Mesendoderm (in vitro differentiated cells): ENCODE measurements around the gene ELP4.

Source experiments
- DNase-seq: peaks from one replicate; pipeline ENCODE4 v3.0.0; 2013
- H2AK5ac ChIP-seq: 2 replicates; pipeline ENCODE4 v1.6.1; 2013; ENCODE audit warnings: low read length, inconsistent platforms
- H2BK120ac ChIP-seq: 2 replicates; pipeline ENCODE4 v1.6.1; 2013; ENCODE audit warnings: low read depth, mild to moderate bottlenecking, low read length, moderate library complexity, mixed read lengths
- H2BK15ac ChIP-seq: replicated peaks from 2 replicates; pipeline ENCODE4 v1.6.1; 2013; ENCODE audit warnings: low read depth, mild to moderate bottlenecking, moderate library complexity
- H2BK5ac ChIP-seq: 2 replicates; pipeline ENCODE4 v1.6.1; 2013; ENCODE audit warnings: low read length, inconsistent platforms
- H3K18ac ChIP-seq: 2 replicates; pipeline ENCODE4 v1.6.1; 2013; ENCODE audit warnings: mild to moderate bottlenecking, low read length, mixed read lengths
- H3K23ac ChIP-seq: one replicate; pipeline ENCODE4 v1.6.1; 2013; ENCODE audit warnings: low read length
- H3K27ac ChIP-seq: 2 replicates; pipeline ENCODE4 v1.5.1; 2013; ENCODE audit warnings: low read depth, mild to moderate bottlenecking, inconsistent platforms, low read length, moderate library complexity
- H3K27me3 ChIP-seq: 2 replicates; pipeline ENCODE4 v1.6.1; 2013; ENCODE audit warnings: low read length, control low read depth, mild to moderate bottlenecking, inconsistent platforms; ENCODE audit not compliant: insufficient read depth, poor library complexity
- H3K36me3 ChIP-seq: 2 replicates; pipeline ENCODE4 v1.6.1; 2013; ENCODE audit warnings: low read length, inconsistent platforms; ENCODE audit not compliant: control insufficient read depth, insufficient read depth
- H3K4ac ChIP-seq: one replicate; pipeline ENCODE4 v1.6.1; 2013; ENCODE audit warnings: low read depth, mild to moderate bottlenecking, low read length, moderate library complexity
- H3K4me1 ChIP-seq: 2 replicates; pipeline ENCODE4 v1.6.1; 2013; ENCODE audit warnings: low read depth, low read length, inconsistent platforms; ENCODE audit not compliant: control insufficient read depth
- H3K4me2 ChIP-seq: 2 replicates; pipeline ENCODE4 v1.6.1; 2013; ENCODE audit warnings: low read length
- H3K4me3 ChIP-seq: 2 replicates; pipeline ENCODE4 v1.5.1; 2013; ENCODE audit warnings: mild to moderate bottlenecking, low read length
- H3K56ac ChIP-seq: one replicate; pipeline ENCODE4 v1.6.1; 2013; ENCODE audit warnings: low read length
- H3K79me1 ChIP-seq: 2 replicates; pipeline ENCODE4 v1.6.1; 2013; ENCODE audit warnings: low read length, inconsistent platforms
- H3K79me2 ChIP-seq: 2 replicates; pipeline ENCODE4 v1.6.1; 2013; ENCODE audit warnings: mild to moderate bottlenecking, low read length; ENCODE audit not compliant: control insufficient read depth, insufficient read depth
- H3K9ac ChIP-seq: 2 replicates; pipeline ENCODE4 v1.6.1; 2013; ENCODE audit warnings: low read length, inconsistent platforms
- H4K5ac ChIP-seq: one replicate; pipeline ENCODE4 v1.6.1; 2013; ENCODE audit warnings: low read length
- H4K8ac ChIP-seq: one replicate; pipeline ENCODE4 v1.6.1; 2013; ENCODE audit warnings: low read depth, mild to moderate bottlenecking, control low read depth, low read length, moderate library complexity
- WGBS: extraction: QIAGEN DNeasy Blood & Tissue Kit; methylation state at CpG from one replicate; pipeline ENCODE4 v1.1.7; 2013; ENCODE audit warnings: low lambda C conversion rate, missing lambda C conversion rate; ENCODE audit not compliant: insufficient coverage; ENCODE audit errors: extremely low coverage; 5-methylcytosine and 5-hydroxymethylcytosine counted together

The ELP4 gene

GRCh38 chr11:31712851-31713250 lies 203.3 kb downstream of the ELP4 start:
- Histone ChIP-seq H3K36me3 (no peaks in the 10 kb centered on the region), H3K4me2 (no peak overlapping the region), H2BK5ac (no peak overlapping the region), H3K79me1 (no peaks in the 10 kb centered on the region), H3K9ac (no peak overlapping the region), H2AK5ac (no peak overlapping the region), H3K79me2 (no peaks in the 10 kb centered on the region), H2BK15ac (no peak overlapping the region), H3K23ac (no peak overlapping the region), H3K27ac (no peak overlapping the region), H4K5ac (no peak overlapping the region), H2BK120ac (no peak overlapping the region), H3K27me3 (no peaks in the 10 kb centered on the region), H4K8ac (no peak overlapping the region), H3K4me1 (no peaks in the 10 kb centered on the region), H3K4ac (no peak overlapping the region), H3K18ac (no peak overlapping the region), H3K56ac (no peak overlapping the region), H3K4me3 (no peak overlapping the region)
- no CpG with 5 or more reads among the region's 2 CpGs for WGBS
- DNase-seq = no peak

- H3K4me3 ChIP-seq = no peak overlapping the region
These were observed 205.3 kb downstream of the ELP4 start for GRCh38 chr11:31714840-31715239.

GRCh38 chr11:31720225-31720624 lies 210.7 kb downstream of the ELP4 start:
- H3K4ac ChIP-seq = no peak overlapping the region
- no CpG with 5 or more reads among the region's 2 CpGs for WGBS
- no peak overlapping the region for H2BK120ac ChIP-seq
- no peak overlapping the region for H3K56ac ChIP-seq
- H3K4me3 ChIP-seq = no peak overlapping the region
- H3K27ac ChIP-seq = no peak overlapping the region
- H3K9ac ChIP-seq = no peak overlapping the region
- no peaks in the 10 kb centered on the region for H3K36me3 ChIP-seq
- DNase-seq = no peak
- H4K8ac ChIP-seq = no peak overlapping the region
- no peak overlapping the region for H3K23ac ChIP-seq
- H4K5ac ChIP-seq = no peak overlapping the region
- no peak overlapping the region for H2BK5ac ChIP-seq
- no peak overlapping the region for H3K18ac ChIP-seq
- H2AK5ac ChIP-seq = no peak overlapping the region
- no peaks in the 10 kb centered on the region for H3K27me3 ChIP-seq
- H3K79me2 ChIP-seq = no peaks in the 10 kb centered on the region
- H3K79me1 ChIP-seq = no peaks in the 10 kb centered on the region
- H3K4me2 ChIP-seq = no peak overlapping the region
- H2BK15ac ChIP-seq = no peak overlapping the region
- no peaks in the 10 kb centered on the region for H3K4me1 ChIP-seq

More at GRCh38 chr11:31714840-31715239, 205.3 kb downstream of the ELP4 start:
- H3K9ac ChIP-seq = no peak overlapping the region
- H3K27ac ChIP-seq = no peak overlapping the region
- no peak overlapping the region for H3K23ac ChIP-seq
- no peak overlapping the region for H2BK5ac ChIP-seq
- no peaks in the 10 kb centered on the region for H3K4me1 ChIP-seq
- no CpG with 5 or more reads among the region's 3 CpGs for WGBS
- H3K79me1 ChIP-seq = no peaks in the 10 kb centered on the region
- no peak overlapping the region for H4K8ac ChIP-seq
- no peak overlapping the region for H3K18ac ChIP-seq
- no peak overlapping the region for H2AK5ac ChIP-seq
- H3K36me3 ChIP-seq = no peaks in the 10 kb centered on the region
- no peak for DNase-seq
- no peak overlapping the region for H3K56ac ChIP-seq
- H4K5ac ChIP-seq = no peak overlapping the region
- no peak overlapping the region for H2BK15ac ChIP-seq
- no peaks in the 10 kb centered on the region for H3K79me2 ChIP-seq
- no peak overlapping the region for H3K4me2 ChIP-seq
- no peak overlapping the region for H2BK120ac ChIP-seq
- no peaks in the 10 kb centered on the region for H3K27me3 ChIP-seq
- no peak overlapping the region for H3K4ac ChIP-seq

- Histone ChIP-seq H2AK5ac (no peak overlapping the region), H4K8ac (no peak overlapping the region), H3K56ac (no peak overlapping the region), H3K18ac (no peak overlapping the region), H3K79me2 (no peaks in the 10 kb centered on the region), H2BK5ac (no peak overlapping the region), H3K27ac (no peak overlapping the region), H3K27me3 (no peaks in the 10 kb centered on the region), H3K4ac (no peak overlapping the region), H3K23ac (no peak overlapping the region), H4K5ac (no peak overlapping the region), H3K4me2 (no peak overlapping the region), H3K9ac (no peak overlapping the region), H3K4me3 (no peak overlapping the region), H2BK120ac (no peak overlapping the region), H3K79me1 (no peaks in the 10 kb centered on the region), H2BK15ac (no peak overlapping the region), H3K4me1 (no peaks in the 10 kb centered on the region), H3K36me3 (no peaks in the 10 kb centered on the region)
- no peak for DNase-seq
- WGBS = no CpG with 5 or more reads among the region's 3 CpGs
These were observed 211.3 kb downstream of the ELP4 start for GRCh38 chr11:31720671-31721365.

GRCh38 chr11:31722754-31723153 lies 213.2 kb downstream of the ELP4 start:
- no peak overlapping the region for H3K23ac ChIP-seq
- no peak overlapping the region for H3K4ac ChIP-seq
- H3K79me2 ChIP-seq = no peaks in the 10 kb centered on the region
- no peak overlapping the region for H3K9ac ChIP-seq
- no peak overlapping the region for H3K18ac ChIP-seq
- H4K8ac ChIP-seq = no peak overlapping the region
- no peak overlapping the region for H3K27ac ChIP-seq
- H3K4me2 ChIP-seq = no peak overlapping the region
- no peak for DNase-seq
- H3K79me1 ChIP-seq = no peaks in the 10 kb centered on the region
- no peak overlapping the region for H2AK5ac ChIP-seq
- no CpG with 5 or more reads among the region's 3 CpGs for WGBS
- no peak overlapping the region for H2BK15ac ChIP-seq
- no peak overlapping the region for H2BK120ac ChIP-seq
- H3K4me3 ChIP-seq = no peak overlapping the region
- H3K4me1 ChIP-seq = no peaks in the 10 kb centered on the region
- H2BK5ac ChIP-seq = no peak overlapping the region
- no peak overlapping the region for H4K5ac ChIP-seq
- H3K56ac ChIP-seq = no peak overlapping the region
- H3K27me3 ChIP-seq = no peaks in the 10 kb centered on the region
- no peaks in the 10 kb centered on the region for H3K36me3 ChIP-seq

DNA sequence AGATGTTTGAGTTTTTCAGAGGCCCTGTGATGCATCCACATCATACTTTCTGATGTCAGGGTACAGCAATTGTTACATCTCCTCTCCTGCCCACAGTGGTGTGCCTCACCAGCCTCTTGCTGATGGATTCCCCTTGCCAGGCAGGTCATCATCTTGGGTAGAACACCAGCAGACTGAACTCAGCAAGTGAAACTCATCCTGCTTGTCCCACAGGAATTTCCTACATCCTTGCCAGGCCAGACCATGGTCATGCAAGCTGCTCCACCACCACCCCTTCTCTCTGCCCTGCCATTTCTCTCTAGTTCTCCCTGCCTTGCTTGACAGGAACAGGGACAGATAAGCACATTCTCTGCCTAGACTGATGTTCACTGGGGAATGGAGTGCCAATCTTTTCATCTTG lies 215.6 kb downstream of the ELP4 start:
- H3K79me1 ChIP-seq = no peaks in the 10 kb centered on the region
- no peak overlapping the region for H3K56ac ChIP-seq
- H3K4me3 ChIP-seq = no peak overlapping the region
- no peaks in the 10 kb centered on the region for H3K27me3 ChIP-seq
- H2AK5ac ChIP-seq = no peak overlapping the region
- H3K79me2 ChIP-seq = no peaks in the 10 kb centered on the region
- no peak overlapping the region for H2BK15ac ChIP-seq
- no peak overlapping the region for H3K23ac ChIP-seq
- no peak overlapping the region for H4K5ac ChIP-seq
- no peak overlapping the region for H2BK5ac ChIP-seq
- no peak overlapping the region for H4K8ac ChIP-seq
- no peaks in the 10 kb centered on the region for H3K36me3 ChIP-seq
- H2BK120ac ChIP-seq = no peak overlapping the region
- H3K18ac ChIP-seq = no peak overlapping the region
- no peak overlapping the region for H3K9ac ChIP-seq
- H3K4me1 ChIP-seq = no peaks in the 10 kb centered on the region
- no peak for DNase-seq
- H3K27ac ChIP-seq = no peak overlapping the region
- no peak overlapping the region for H3K4ac ChIP-seq
- H3K4me2 ChIP-seq = no peak overlapping the region
